Peyer's patch (tissue), 4 donors: ENCODE results near the gene MGAT5. TPM values are rescaled to one million over a fixed set of nuclear protein-coding genes. Genes with fewer than 3 reads are reported as not detected.

Experiments
- DNase-seq, 3 donors: peaks; one replicate each; pipeline ENCODE4 v3.0.0-alpha.2; 2017 to 2019
- H3K27ac ChIP-seq, 4 donors: fragments of 200-600 bp; sonication (generic); one replicate each; pipeline ENCODE4 v1.5.1; 2016 to 2019
- H3K27me3 ChIP-seq, 2 donors: fragments of 200-600 bp; sonication (generic); one replicate each; pipeline ENCODE4 v1.5.1; 2019
- H3K36me3 ChIP-seq, 3 donors: fragments of 200-600 bp; sonication (generic); one replicate each; pipeline ENCODE4 v1.5.1; 2016 to 2019
- H3K4me1 ChIP-seq, 4 donors: fragments of 200-600 bp; sonication (generic); one replicate each; pipeline ENCODE4 v1.5.1; 2016 to 2019
- H3K4me3 ChIP-seq, 4 donors: fragments of 200-600 bp; sonication (generic); 1 replicate in 3 of 4; 2 replicates in 1 of 4; pipeline ENCODE4 v1.5.1; 2016 to 2019; ENCODE audit warnings: mild to moderate bottlenecking in 1 of 4
- H3K9me3 ChIP-seq, 4 donors: fragments of 200-600 bp; sonication (generic); one replicate each; pipeline ENCODE4 v1.5.1; 2016 to 2019; ENCODE audit warnings: mild to moderate bottlenecking in 1 of 4
- POLR2A ChIP-seq, 2 donors: fragments of 450-650 bp; IDR thresholded peaks; one replicate each; pipeline ENCODE4 v1.5.1; 2017; ENCODE audit warnings: antibody characterized with exemption in 2 of 2, mild to moderate bottlenecking in 2 of 2, moderate library complexity in 2 of 2
- total RNA-seq, 4 donors: library from RNA; depleted of rRNA; stranded (reverse); fragments of >200 nt; gene quantifications; one replicate each; pipeline ENCODE4 v1.1.0, GENCODE V29; 2016
- TF ChIP-seq, protein P1 (sequence below), 6 experiments: fragments of 450-650 bp in 4 of 6; fragments of 200-600 bp in 2 of 6; sonication (generic) in 1 of 6; IDR thresholded peaks; one replicate each; pipeline ENCODE4 v1.5.1; 2017 to 2019; ENCODE audit warnings: antibody characterized with exemption in 6 of 6, mild to moderate bottlenecking in 3 of 6, moderate library complexity in 1 of 6

MGAT5 gene
- total RNA-seq, 4 donors from 2014 or later: 106 to 182 (median 117) TPM

GRCh38 chr2:134336921-134337320 is 83.0 kb downstream of the MGAT5 start:
- Histone ChIP-seq H3K27ac (no peak overlapping the region), H3K36me3 (peaks cover 0 to 7% (median 0%) of the 10 kb centered on the region in 3 donors), H3K4me3 (no peak overlapping the region), H3K4me1 (peaks cover 0 to 4% (median 0%) of the 10 kb centered on the region in 4 donors), H3K9me3 (no peaks in the 10 kb centered on the region), H3K27me3 (no peaks in the 10 kb centered on the region)
- DNase-seq: no peak
- TF ChIP-seq POLR2A (IDR thresholded peaks at IDR 0.05): no peak
- TF ChIP-seq, protein P1, sequence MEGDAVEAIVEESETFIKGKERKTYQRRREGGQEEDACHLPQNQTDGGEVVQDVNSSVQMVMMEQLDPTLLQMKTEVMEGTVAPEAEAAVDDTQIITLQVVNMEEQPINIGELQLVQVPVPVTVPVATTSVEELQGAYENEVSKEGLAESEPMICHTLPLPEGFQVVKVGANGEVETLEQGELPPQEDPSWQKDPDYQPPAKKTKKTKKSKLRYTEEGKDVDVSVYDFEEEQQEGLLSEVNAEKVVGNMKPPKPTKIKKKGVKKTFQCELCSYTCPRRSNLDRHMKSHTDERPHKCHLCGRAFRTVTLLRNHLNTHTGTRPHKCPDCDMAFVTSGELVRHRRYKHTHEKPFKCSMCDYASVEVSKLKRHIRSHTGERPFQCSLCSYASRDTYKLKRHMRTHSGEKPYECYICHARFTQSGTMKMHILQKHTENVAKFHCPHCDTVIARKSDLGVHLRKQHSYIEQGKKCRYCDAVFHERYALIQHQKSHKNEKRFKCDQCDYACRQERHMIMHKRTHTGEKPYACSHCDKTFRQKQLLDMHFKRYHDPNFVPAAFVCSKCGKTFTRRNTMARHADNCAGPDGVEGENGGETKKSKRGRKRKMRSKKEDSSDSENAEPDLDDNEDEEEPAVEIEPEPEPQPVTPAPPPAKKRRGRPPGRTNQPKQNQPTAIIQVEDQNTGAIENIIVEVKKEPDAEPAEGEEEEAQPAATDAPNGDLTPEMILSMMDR (IDR thresholded peaks at IDR 0.05): no peak

DNA sequence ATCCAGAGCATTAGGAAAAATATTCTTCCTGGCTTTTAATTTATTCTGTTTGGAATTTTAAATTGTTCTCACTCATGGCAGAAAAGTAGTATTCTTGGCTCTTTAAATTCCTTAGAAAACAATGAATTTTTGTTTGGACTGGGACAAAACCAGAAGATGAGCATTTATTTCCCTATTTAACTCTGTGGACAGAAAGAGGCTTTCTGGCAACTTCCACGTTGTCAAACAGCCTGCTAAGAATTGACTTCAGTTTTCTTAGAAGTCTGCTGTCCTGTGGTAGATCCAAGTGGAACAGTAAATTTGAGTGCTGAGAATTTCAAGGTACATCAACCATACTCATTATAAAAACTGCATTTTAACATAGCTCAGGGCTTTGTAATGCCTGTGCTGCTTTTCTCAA is 83.8 kb downstream of the MGAT5 start:
- Histone ChIP-seq H3K36me3 (peaks cover 0 to 13% (median 0%) of the 10 kb centered on the region in 3 donors), H3K27ac (peak overlapping the region in 1 of 4 donors; percentile 13), H3K4me1 (peaks cover 0 to 4% (median 0%) of the 10 kb centered on the region in 4 donors), H3K27me3 (no peaks in the 10 kb centered on the region), H3K4me3 (no peak overlapping the region), H3K9me3 (no peaks in the 10 kb centered on the region)
- no peak for TF ChIP-seq POLR2A (IDR thresholded peaks at IDR 0.05)
- TF ChIP-seq, protein P1 (IDR thresholded peaks at IDR 0.05): no peak
- DNase-seq: no peak

DNA sequence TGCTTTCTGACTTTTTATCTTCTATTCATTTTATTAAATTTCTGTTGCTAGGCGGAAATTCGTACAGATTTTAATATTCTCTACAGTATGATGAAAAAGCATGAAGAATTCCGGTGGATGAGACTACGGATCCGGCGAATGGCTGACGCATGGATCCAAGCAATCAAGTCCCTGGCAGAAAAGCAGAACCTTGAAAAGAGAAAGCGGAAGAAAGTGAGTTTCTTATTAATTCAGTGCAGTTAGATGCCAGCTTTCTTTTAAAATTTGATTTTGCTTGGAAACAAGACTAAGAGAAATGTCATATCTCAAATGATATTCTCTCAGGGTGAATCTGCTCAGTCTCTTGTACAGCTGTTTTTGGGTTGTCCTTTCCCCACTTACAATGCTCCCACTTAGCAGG is 84.3 kb downstream of the MGAT5 start:
- Histone ChIP-seq H3K36me3 (peaks cover 0 to 13% (median 0%) of the 10 kb centered on the region in 3 donors), H3K27ac (no peak overlapping the region)
- no peak for TF ChIP-seq POLR2A (IDR thresholded peaks at IDR 0.05)
- TF ChIP-seq, protein P1 (IDR thresholded peaks at IDR 0.05): no peak

DNA sequence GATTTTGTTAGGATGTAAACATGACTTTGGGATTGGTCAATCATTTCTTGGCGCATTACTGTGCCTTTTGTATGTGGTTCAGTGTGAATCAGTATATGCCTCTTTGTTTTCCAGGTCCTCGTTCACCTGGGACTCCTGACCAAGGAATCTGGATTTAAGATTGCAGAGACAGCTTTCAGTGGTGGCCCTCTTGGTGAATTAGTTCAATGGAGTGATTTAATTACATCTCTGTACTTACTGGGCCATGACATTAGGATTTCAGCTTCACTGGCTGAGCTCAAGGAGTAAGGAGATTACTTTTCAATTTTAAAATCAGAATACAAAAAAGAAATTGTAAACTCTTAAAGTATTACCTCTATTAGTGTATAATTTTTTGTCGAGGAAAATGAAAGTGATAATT is 87.6 kb downstream of the MGAT5 start:
- H3K27me3 ChIP-seq: no peaks in the 10 kb centered on the region
- no peaks in the 10 kb centered on the region for H3K9me3 ChIP-seq
- peaks cover 0 to 21% (median 0%) of the 10 kb centered on the region in 3 donors for H3K36me3 ChIP-seq
- H3K4me1 ChIP-seq: no peaks in the 10 kb centered on the region
- no peak for TF ChIP-seq POLR2A (IDR thresholded peaks at IDR 0.05)
- TF ChIP-seq, protein P1 (IDR thresholded peaks at IDR 0.05): no peak
- H3K4me3 ChIP-seq: no peak overlapping the region
- DNase-seq: no peak
- H3K27ac ChIP-seq: no peak overlapping the region

More for the DNA sequence above, 84.3 kb downstream of the MGAT5 start:
- no peaks in the 10 kb centered on the region for H3K9me3 ChIP-seq
- no peak overlapping the region for H3K4me3 ChIP-seq
- H3K4me1 ChIP-seq: peaks cover 0 to 4% (median 0%) of the 10 kb centered on the region in 4 donors
- no peaks in the 10 kb centered on the region for H3K27me3 ChIP-seq
- no peak for DNase-seq

- Histone ChIP-seq H3K4me1 (no peaks in the 10 kb centered on the region), H3K27me3 (no peaks in the 10 kb centered on the region), H3K27ac (no peak overlapping the region), H3K9me3 (no peaks in the 10 kb centered on the region), H3K4me3 (no peak overlapping the region), H3K36me3 (peaks cover 0 to 28% (median 0%) of the 10 kb centered on the region in 3 donors)
- DNase-seq: no peak
- TF ChIP-seq, protein P1 (IDR thresholded peaks at IDR 0.05): no peak
- no peak for TF ChIP-seq POLR2A (IDR thresholded peaks at IDR 0.05)
These were observed 91.3 kb downstream of the MGAT5 start for GRCh38 chr2:134344954-134345697.
